NCI-H526 treated with DMSO at 0.1 percent for 48 hours (cell line): Measurements from ENCODE around the gene RC3H1.
A peak's percentile ranks its signal among the peaks of the same experiment; 100 is the strongest.
"Not testable (repeated sequence)": the region's sequence is repeated elsewhere in the genome, so short reads cannot be mapped to it uniquely, and the experiment has no call there.

Source experiments
- DNase-seq: peaks from one replicate; lab custom pipeline; 2025; lab: John Stamatoyannopoulos, UW

RC3H1 gene

DNA sequence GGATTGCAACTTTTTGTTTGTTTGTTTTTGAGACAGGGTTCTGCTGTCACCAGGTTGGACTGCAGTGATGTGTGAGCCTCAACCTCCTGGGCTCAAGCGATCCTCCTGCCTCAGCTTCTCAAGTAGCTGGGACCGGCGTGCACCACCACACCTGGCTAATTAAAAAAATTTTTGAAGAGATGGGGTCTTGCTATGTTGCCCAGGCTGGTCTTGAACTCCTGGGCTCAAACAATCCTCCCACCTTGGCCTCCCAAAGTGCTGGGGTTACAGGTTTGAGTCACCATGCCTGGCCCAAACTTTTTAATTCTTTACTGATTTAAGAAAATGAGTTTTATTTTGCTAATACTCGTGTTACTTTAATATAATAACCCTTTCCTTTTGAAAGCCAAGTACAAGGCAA, 73.6 kb downstream of the RC3H1 start:
- no peak for DNase-seq

DNA sequence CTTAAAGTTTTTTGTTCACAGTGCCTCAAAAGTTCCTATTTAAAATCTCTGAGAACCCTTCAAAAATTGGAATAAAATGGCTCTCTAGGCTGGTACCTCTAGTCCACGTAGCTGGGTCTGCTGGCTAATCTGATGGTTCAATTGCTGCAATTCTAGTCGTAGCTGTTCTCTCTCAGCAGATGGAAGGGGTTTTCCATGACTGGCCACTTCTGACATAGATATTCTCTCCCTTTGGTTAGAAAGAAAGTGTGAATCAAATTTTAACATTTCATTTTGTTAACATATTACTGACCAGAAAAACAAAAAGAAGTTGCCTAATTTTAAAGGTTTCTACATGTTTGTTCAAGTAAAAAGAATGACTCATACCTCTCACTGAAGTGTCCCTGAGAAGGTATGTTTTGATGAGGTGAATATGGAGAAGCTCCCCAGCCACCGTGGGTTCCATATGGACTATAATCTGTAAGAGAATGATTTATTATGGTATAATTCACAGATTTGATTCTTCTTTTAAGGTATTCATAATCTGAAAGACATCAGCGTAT, 75.7 kb downstream of the RC3H1 start:
- DNase-seq: no peak

DNA sequence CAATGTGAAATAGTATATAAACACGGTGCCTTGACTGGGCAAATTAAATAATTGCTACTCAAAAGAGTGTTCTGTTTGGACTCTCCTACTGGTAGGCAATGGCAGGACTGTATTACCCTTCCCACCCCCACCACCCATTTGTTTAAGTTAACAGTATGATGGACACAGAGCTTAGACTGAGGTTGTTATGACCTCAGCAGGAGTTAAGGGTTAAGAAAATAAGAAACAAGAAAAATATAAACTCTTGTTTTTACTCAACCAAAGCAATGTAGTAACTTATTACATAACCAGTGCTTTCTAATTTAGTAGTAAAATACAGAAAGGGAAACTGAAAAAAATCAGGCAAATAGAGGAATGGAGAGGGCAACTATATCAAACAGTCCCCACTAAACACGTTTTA, 85.1 kb downstream of the RC3H1 start:
- no peak for DNase-seq

DNA sequence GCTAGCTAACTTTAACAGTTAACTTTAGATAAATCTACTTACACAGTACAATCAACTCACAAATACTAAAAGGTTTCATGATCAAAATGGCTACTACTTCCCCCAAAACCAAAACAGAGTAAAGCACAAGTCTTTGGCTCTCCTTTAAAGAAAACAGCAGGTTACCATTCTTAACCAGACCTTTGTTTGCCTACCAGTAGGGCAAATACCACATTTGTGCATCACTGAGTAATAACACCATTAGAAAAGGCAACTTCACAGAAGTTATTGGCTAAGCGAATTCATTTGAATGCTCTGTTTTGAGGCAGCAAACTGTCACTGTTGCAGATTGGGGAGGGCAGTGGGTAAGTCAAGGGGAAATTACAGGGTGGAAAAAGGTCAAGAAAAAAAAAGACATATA, 87.7 kb downstream of the RC3H1 start:
- no peak for DNase-seq

DNA sequence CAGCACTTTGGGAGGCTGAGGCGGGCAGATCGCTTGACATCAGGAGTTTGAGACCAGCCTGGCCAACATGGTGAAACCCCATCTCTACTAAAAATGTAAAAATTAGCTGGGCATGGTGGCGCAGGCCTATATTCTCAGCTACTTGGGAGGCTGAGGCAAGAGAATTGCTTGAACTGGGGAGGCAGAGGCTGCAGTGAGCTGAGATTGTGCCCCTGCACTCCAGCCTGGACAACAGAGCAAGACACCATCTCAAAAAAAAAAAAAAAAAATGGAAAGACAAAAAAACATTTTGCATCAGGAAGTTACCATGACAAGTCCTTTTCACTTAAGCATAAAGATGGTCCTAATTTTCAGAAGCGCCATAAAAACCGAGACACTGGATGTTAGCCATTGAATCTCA, 91.6 kb downstream of the RC3H1 start:
- not testable (repeated sequence) for DNase-seq

DNA sequence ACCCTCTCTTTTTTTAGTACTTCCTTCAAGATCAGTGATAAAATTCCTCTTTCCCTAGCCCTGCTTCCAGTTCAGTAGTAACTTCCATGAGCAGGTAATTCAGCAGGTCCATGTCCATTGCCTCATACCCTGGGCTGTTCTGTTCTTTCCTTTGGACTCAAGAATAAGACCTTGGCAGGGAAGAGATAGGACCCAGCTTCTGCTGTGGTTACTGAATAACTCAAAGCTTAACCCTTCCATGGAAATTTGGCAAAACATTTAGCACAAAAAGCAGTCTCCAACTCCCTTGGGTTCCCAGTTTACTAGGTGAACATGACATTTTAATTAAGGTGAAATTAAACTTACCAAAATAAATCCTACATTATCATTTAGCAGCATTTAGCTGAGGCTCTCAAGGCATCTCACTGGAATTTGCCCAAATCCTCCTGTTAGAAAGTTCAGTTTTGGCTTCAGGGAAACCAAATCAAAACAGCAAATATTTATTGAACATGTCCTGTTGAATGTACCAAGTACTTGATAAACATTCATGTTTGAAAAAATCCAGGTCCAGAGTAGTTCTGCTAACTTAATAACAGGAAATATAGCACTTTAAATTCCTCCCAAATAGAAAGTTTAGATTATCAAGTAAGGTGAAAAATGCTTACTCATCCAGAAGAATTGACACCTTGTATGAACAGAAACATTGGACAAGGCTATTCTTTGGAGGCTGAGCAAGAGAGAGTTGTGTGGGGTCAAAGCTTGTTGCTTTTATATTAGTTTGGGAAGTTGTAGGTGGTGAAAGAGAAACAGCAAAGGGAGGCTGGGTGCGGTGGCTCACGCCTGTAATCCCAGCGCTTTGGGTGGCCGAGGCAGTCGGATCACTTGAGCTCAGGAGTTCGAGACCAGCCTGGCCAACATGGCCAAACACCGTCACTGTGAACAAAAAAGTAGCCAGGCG, 96.6 kb downstream of the RC3H1 start:
- no peak for DNase-seq

DNA sequence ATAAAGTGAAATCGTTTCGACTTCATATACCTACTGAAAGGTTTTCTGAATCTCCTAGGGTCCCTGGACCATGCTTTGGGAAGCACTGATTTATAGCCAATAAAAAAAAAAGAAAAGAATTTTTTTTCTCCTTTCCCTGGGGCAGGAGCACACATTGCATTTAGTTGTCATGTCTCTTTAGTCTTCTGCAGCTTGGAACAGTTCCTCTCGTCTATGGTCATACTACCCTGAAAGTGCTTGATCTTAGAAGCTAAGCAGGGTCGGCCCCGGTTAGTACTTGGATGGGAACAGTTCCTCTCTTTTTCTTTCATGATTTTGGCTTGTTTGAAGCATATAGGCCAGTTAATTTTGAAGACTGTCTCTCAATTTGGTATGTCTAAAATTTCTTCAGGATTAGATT, 101.3 kb downstream of the RC3H1 start:
- no peak for DNase-seq

DNA sequence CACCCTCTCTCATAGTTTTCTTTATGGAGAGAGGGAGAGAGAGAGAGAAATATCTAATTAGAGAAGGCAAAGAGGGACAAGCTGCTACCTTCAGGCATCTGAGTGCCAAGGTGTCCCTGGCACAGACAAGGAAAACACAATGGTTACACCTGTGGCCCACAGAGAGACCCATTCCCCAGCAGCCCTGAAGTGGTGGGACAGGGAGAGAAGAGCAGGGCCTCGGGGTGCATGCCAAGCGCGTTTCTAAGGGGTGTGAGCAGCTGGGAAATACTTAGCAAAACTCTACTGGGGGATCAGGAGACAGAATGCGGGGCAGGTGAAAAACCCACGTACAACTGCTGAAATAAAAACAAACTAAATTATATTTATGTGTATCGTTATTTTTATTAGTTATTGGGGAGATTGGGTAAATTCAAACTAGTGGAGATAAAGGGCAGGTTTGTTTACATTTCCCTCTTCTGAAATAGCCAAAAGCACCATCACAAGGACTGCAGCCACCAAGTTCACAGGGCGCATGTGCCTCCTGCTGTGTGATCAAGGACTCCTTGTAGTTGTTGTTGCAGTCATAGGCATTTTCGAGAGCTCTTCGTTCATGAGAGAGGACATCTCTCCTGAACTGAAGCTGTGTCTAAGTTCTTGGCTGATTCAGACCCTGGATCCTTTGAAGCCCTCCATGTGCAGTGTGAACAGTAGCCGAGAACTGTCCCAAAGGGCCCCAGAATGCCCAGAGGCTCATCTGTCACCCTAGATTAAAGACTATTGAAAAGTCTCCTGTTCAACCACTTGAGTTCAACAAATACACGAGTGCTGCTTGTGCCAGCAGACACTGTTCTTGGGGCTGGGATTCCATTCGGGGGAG, 104.3 kb downstream of the RC3H1 start:
- DNase-seq: no peak

DNA sequence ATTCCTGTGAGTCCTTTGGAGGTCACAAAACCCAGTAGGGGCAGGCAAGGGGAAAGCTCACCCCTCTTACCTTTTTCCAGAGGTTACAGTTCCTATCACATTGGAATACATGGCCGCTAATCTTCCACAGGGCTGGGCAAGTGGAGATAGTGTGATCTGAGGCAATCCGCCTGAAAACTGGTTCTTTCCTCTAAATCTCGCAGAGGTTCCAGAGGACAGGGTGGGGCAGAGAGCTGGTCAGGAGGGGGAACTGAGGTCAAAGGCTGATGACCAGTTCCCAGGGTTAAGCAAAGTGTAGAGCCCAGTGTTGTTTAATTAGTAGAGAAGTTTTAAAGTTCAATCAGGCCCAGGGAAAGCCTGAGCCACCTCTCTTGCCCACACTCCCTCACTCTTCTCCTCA, 105.0 kb downstream of the RC3H1 start, which contains the start of gene SERPINC1:
SERPINC1 (minus strand) TSS at position 179 of the 400 bp plus-strand sequence; CDS start at position 111, 68 bp downstream.
- DNase-seq: no peak

DNA sequence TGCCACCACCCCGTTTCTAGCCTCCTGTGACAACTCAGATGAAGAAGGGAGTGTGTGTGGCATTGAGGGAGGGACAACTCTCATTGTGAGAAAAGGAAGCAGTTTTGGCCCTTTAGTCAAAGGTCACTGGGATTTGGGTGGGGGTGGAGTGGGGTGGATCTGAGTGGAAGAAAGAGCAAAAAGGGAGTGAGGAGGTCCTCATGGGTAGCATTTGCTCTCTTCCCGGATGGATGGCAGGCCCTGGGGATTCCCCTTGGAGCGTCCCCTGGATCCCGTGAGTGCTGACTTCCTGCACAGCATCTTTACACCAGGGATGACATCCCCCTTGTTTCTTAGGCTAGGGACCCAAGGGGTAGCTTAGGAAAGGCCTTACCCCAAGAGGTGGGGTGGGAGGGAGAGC, 105.5 kb downstream of the RC3H1 start:
- DNase-seq: no peak

DNA sequence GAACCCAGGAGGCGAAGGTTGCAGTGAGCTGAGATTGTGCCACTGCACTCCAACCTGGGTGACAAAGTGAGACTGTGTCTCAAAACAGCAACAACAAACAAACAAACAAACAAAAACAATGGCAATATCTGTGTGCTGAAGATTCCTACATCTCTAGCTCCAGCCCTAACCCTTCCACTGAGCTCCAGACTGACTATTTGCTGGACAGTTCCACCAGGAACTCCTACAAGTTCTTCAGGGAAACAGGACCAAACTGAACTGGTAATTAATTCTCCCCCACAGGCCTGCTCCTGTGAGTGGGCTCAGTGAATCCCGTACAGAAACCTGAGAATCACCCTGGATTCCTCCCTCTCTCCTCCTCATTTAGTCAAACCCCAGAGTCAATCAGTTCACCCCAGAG, 106.6 kb downstream of the RC3H1 start:
- DNase-seq: no peak

DNA sequence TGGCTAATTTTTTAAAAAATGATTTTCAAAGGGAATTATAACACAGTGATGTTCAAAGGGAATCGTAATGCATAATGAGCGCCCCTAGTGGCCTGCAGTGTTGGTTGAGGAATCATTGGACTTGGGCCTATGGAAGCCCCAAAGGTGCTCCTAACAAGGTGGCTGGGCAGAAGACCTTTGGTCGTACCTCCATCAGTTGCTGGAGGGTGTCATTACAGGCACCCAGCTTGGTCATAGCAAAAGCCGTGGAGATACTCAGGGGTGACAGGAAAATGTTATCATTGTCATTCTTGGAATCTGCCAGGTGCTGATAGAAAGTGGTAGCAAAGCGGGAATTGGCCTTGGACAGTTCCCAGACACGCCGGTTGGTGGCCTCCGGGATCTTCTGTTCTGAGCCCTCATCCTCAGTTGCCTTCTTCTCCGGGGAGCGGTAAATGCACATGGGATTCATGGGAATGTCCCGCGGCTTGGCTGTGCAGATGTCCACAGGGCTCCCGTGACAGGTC, 107.7 kb downstream of the RC3H1 start:
- DNase-seq: peak; percentile 48

DNA sequence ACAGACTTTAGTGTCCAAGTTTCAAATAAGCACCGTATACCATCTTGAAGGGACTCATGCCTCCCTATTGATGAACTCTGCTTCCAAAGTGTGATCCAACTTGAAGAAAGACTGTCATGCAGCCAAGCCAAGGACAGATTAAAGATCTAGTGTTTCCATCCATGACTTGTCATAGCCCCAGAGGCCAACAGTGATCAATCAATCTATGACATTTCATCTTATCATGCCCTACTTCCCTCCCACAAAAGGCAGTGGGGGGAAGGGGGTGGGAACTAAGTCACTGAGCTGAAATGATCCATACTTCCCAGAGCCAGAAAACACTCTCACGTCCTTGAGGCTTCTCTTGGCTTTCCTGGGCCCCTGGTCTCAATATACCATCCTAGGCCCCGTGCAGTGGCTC, 109.0 kb downstream of the RC3H1 start:
- no peak for DNase-seq

DNA sequence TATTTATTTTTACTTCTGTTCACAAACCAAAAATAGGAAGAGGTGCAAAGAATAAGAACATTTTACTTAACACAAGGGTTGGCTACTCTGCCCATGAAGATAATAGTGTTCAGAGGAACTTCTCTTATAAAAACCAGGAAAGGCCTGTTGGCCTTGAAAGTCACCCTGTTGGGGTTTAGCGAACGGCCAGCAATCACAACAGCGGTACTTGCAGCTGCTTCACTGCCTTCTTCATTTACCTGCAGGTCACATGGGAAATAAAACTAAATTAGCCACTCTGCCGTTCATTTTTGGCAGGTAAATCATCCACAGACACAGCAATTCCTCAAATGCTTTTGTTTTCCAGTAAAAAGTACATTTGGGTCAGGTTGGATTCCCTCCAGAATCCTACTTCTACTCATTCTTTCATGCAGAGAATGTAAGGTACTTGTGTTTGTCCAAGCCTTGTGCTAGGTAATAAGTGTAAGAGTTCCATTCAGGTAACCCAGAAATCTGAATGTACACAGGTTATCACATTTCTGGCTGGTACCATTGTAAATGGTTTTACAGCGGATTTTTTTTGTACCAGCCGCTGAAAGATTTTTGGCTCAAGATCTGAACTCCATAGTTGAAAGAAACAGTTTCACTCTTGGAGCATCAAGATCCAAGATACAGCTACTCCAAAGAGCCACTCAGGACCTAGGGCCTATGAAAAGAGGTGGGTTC, 118.2 kb downstream of the RC3H1 start:
- DNase-seq: no peak

DNA sequence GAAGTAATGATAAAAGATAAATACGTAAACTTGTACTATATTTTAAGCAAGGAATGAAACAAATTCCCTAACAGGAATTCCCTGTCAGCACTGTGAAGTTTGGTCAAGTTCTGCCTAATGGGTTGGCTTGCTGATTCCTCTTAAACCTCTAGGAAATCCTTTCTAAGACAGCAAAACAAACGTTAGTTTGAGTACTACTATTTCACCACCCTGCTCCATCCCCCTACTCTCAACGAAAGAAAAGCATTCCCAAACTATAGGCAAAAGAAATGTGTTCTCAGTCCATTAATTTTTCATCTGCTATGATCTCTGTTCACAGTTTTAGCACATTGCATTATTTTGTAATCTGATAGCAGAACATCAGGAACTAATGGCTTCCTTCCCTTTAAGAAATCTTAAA, 121.2 kb downstream of the RC3H1 start:
- DNase-seq: no peak

DNA sequence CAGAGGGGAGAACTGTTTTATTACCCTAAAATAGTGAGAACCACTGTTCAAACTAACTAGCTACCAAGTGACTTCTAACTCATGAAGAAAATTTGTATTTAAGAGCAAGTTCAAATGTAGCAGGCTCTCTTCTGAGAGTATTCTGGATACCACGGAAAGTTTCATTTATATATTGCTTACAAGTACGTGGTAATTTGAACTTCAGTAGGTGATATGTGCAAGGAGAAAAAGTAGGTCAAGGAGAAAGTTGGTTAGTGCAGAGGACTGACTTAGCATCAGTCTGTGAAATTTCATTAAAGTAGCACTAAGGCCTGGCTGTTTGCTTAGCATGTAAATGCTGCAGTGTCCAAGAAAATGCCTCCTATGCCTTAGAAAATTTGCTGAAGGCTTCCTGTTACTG, 121.7 kb downstream of the RC3H1 start:
- DNase-seq: no peak

DNA sequence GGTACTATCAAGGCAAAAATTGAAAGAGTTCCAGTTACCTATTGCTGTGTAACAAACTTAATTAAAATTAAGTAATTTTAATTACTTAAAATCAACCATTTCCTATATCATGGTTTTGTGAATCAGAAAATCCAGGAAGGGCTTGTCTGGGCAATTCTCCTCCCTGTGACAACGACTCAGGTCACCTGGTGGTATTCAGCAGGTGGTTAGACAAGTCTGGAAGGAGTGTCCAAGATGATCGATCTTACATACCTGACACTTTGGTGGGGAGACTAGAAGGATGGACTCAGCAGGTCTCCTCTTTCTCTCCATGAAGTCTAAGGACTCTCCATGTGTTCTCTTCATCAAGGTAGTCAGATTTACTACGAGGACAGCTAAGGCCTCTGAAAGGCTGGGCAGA, 128.0 kb downstream of the RC3H1 start:
- DNase-seq: no peak

DNA sequence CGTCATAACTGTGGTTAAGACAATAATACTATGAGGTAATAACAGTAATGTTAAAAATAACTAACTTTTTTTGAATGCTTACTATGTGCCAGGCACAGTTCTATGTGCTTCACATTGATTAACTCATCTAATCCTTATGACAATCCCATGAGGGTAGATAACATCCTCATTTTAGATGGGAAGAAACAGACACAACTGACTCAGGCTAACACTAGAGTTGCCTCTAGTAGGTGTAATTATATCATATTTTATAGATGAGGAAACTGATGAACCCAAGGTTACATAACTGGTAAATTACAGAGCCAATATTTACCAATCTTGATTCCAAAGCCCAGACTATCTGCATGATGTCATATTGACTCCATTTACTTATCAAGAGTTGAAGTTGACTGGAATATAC, 128.5 kb downstream of the RC3H1 start:
- DNase-seq: no peak

DNA sequence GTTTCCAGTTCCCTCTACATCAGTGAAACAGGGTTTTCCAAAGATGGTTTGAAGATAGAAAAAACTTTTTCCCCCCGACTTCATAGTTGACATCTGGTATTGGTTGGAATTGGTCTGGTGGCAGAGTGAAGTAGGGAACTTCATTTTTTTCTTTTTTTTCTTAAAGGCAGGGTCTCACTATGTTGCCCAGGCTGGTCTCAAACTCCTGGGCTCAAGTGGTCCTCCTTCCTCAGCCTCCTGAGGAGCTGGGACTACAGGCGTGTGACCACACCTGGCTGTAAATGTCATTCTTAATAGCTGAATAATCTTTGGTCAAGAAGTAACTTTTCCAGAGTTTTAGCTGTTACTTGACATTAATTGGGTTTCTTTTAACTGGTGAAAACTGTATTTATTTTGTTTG, 132.3 kb downstream of the RC3H1 start:
- no peak for DNase-seq

DNA sequence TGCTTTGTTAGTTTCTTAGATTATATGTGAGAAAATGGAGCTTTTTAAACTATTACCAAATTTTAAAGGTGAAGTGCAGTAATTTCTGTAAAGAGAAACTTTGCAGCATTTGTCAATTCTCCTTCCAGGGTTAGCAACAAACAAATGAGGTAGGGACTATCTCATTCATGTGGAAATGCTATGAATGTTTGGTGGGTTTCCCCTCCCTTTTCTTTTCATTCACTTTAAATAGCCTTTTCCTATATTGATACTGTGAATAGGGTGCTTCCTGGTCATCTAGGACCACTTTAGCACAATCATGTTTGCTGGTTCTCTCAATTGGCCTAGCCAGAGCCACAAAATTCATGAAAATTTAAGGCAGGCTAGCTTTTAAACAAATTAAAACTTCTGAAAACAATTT, 133.4 kb downstream of the RC3H1 start:
- no peak for DNase-seq

DNA sequence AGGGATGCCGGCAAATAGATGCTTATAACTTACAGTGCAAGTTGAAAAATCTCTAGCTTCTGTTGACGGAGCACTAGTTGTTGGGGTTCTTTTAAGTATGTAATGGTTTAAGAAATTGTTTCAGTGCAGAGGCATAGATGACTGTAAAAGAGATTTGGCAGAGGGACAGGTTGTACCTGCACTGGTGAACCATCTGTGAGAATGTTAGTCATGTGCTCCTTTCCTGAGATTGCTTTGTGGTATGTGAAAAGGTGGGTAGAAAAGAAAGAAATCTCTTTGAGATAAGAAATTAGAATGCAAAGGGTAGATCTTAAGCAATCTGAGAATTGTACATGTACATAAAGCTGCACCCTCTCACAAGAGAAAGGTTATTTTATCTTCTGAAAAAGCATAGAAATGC, 134.5 kb downstream of the RC3H1 start:
- DNase-seq: no peak
